GM19468 (cell line): ENCODE measurements around the gene MACF1.
"Not testable (repeated sequence)": the region's sequence is repeated elsewhere in the genome, so short reads cannot be mapped to it uniquely, and the experiment has no call there.

Source experiments
- ATAC-seq: cut with Tn5 transposase; IDR thresholded peaks from one replicate; pipeline ENCODE4 v1.9.1; 2021; ENCODE audit warnings: mild to moderate bottlenecking, moderate library complexity, moderate number of reproducible peaks; ENCODE audit not compliant: unreplicated experiment; ENCODE audit errors: extremely low read depth

The MACF1 gene

DNA sequence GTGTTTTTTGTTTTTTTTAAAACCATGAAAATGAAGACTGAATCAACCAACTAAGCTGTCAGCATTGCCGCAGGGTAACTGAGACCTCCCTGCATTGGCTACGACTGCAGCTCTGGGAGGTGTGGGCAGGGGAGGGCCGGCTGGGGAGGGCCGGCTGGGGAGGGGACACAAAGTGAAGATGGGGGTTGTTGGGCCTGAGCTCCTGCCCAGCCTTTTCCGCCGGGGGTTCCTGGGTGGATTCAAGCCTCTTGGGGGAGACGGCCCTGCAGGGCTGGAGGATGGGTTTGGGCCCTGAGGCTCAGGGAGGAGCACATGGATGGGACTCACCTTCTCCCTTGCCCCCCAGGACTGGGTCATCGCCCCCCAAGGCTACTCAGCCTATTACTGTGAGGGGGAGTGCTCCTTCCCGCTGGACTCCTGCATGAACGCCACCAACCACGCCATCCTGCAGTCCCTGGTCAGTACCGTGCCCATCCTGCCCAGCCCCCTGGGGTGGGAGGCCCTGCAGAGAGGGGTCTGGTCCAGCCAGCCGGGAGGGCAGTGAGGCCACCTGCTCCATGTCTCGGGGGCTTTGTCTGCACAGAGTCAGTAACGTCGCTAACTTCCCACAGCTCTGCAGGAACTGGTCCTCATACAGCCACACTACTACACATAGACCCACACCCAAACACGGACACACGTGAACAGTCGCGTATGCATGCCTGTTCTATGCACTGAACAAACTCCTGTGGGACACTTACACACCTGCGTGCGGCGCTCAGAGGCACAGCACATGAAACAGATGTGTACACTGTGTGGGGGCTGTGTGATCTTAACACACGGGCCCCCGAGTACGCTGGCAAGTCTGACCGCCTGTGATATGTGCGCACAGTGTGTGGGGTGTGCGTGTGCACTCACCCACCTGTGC is 318.4 kb downstream of the MACF1 start:
- ATAC-seq: no peak

DNA sequence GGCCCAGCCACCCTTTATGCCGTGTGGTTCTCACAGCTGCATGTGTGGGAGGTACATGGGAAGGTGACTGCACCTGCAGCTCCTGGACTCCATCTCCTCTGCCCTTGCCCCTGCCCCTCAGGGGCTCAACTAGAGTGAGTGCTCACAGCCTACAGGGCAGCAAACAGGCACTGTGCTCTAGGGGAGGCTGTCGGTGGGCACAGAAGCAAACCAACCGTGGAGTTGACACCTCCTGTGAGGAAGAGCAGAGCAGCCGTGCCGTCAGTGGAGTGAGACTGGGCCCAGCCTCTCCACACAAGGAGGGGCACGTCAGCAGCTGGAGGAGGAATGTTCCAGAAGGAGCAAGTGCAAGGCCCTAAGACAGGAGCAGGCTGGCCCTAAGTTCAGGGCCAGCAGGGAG is 319.7 kb downstream of the MACF1 start:
- no peak for ATAC-seq

DNA sequence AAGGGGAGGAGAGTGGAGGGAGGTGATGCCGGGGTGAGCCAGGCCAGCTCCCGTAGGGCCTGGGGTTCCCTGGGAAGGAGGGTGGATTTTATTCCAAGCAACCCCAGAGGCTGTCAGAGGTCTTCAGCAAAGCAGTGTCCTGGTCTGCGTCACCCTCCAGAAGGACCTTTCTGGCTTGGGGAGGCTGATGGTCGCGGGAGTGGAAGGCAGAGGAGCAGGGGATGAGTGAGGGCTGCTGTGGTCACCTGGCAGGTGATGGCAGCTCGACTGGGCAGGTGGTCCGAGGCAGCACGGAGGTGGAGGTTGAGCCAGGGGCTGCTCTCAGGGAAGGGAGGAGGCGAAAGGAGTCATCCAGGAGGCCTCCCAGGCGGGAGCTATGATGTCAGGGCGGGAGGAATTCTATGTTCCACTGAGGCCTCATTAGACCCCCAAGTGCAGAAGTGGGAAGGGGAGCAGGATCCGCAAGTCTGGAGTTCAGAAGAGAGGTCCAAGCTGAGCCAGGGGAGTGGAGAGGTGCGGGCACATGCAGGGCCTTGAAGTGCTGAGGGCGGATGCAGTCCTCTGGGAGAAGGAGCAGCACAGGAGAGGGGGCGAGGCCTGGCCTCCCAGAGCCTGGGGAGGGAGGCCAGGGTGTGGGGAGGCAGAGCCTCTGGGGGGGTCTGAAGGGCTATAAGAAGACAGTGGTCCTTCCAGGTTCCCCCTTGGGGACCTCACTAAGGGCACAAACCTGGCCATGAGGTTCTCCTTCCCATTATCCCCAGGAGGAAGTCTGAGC is 320.3 kb downstream of the MACF1 start:
- no peak for ATAC-seq

DNA sequence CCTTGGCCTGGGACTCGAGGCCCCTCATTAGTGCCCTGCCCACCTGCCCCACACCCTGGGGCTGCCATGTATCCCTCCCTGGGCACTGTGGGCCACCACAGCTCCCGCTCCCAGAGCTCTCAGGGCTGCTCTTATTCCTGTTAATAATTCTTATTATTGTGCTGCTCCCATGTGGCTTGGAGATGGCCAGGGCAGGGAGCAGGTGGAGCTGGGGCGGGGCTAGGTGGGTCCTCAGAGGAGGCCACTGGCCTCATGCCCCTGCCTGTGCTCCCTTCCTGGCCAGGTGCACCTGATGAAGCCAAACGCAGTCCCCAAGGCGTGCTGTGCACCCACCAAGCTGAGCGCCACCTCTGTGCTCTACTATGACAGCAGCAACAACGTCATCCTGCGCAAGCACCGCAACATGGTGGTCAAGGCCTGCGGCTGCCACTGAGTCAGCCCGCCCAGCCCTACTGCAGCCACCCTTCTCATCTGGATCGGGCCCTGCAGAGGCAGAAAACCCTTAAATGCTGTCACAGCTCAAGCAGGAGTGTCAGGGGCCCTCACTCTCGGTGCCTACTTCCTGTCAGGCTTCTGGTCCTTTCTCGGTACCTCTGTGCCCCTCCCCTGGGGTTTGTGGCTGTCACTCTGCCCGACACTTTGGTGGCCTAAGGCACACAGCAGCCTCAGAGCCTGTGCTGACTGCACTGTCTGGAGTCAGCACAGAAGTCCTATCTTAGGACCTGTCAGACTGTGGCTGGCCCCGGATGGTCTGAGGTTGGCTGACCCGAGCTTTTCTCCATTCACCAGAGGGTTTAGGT is 321.1 kb downstream of the MACF1 start:
- peak; percentile 94 for ATAC-seq

DNA sequence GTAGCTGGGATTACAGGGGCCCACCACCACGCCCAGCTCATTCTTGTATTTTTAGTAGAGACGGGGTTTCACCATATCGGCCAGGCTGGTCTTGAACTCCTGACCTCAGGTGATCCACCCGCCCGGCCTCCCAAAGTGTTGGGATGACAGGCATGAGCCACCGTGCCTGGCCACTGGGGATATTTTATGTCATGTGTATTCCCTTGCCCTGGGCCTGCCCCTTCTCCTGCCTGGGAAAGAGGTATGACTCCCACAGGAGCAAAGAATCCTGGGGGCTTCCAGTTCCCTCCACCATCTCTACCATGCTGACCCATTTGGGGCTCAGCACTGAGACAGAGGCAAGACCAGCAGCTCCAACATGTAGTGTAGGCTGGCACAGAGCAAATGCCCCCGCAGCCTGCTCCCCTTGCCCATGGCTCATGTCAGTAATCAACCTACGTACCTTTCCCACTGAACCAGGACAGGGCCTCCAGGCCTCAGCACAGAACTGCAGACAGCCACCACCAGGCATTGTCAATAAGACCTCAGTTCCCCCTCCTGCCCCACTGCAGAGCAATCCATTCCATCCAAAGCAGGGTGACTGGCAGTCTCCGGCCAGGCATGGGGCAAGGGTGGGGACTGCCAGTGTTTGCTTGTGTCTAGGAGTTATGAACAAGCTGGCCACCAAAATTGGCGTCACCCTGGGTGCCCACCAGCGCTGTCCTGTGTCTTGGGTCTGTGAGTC is 322.1 kb downstream of the MACF1 start:
- ATAC-seq: no peak

DNA sequence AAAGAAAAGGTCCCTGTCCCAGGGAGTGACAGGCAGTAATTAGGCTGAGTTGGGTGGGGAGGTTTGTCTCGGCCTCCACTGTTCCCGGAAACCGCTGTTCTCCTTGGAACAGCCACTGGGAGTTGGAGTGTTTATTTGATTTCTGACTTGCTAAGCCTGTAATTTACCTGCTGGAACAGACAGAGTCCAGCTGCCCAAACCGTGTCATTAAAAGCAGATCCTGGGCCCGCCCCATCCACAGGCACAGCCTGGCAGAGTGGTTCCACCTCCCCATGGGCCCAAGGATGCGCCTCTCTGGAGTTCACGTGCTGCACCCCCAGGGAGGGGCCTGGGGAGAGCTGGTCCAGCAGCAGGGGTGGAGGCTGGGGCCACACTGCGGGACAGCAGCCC is 322.7 kb downstream of the MACF1 start:
- ATAC-seq: not testable (repeated sequence)

DNA sequence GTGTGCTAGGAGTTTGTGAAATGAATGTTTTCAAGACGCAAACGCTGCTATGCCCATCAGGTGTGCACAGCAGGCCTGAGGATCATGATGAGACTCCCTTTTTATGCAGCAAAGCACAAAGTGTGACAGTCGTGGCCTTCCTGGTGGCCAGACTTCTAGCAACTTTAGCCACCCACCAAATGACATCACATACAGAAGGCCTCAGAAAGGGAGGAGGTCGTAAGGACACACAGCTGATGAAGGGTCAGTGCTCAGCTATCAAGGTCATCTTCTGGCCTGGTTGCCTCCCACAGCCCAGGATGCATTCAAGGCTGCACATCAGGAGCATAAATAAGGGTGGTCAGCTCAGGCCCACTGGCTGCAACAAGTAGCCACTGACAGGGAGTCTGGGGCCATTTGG is 323.6 kb downstream of the MACF1 start:
- no peak for ATAC-seq

DNA sequence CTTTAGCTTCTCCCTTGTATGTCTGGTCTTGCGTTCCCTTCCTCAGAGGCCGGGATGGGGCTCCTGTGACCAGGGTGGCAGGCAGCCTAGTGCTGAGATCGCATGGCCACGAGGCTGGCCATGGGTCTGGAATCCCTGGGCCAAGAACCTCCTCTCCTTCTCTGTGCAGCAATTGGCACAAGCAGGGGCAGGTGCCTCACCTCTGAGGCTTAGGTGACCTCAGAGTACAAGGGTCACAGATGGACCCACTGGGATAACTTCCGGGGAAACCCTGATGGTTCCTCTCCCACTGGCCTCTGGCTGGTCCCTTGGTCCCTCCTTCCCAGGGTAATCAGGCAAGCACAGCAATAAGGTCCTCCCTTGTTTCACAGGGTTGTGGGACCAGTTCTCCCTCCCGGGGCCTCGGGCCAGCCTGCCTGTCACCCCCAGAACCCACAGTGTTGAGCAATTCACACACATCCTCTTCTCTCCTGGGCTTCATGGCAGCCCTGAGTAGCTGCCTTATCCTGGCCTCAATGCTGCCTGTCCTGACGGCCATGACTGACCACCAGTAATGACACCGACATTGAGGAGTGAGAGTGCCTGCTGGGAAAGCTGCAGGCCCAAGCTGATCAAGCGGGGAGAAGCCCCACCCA is 325.5 kb downstream of the MACF1 start:
- no peak for ATAC-seq

DNA sequence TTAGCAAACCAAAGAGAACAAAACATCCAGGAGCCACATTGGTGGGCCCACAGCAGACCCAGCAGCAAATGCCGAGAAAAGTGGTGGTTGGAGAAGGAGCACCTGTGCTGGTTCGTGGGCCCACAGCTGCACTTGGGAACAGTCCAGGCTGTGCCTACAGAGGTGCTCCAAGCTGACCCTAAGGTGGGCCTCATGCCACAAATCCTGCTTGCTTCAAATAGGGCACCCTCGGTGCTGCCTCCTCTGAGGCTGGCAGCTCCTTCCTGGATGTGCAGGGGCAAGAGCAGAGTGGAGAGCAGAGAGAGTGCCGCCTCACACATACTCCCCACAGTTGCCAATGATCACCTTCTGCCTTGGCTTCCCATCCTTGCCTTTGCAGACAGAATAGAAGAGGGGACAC is 327.0 kb downstream of the MACF1 start:
- no peak for ATAC-seq

DNA sequence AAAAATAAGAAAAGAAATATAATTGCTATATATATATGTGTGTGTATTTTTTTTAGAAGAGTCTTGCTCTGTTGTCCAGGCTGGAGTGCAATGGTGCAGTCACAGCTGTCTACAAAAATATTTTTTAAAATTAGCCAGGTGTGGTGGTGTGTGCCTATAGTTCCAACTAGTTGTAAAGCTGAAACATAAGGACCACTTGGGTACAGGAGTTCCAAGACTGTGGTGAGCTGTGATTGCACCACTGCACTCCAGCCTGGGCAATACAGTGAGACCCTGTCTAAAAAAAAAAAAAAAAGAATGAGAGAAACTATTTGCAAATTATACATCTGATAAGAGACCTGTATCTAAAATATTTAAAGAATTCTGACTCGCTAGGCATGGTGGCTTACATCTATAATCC is 328.9 kb downstream of the MACF1 start:
- ATAC-seq: no peak
